H1 (cell line): ENCODE measurements around the gene CDC42BPB. TPM values are rescaled to one million over a fixed set of nuclear protein-coding genes. Genes with fewer than 3 reads are reported as not detected.

Source experiments
- CTCF ChIA-PET: fragments of 300-600 bp; sonication (Branson Sonifier 250); formaldehyde crosslinking; loops from one replicate; lab custom pipeline; 2021; ENCODE audit not compliant: partially characterized antibody; lab: Charles Lee
- POLR2A ChIA-PET: fragments of 300-600 bp; sonication (Branson Sonifier 250); formaldehyde crosslinking; loops from one replicate; lab custom pipeline; 2021; ENCODE audit warnings: inconsistent platforms; ENCODE audit not compliant: partially characterized antibody; lab: Charles Lee
- DNase-seq, 2 experiments: peaks; one replicate each; pipeline versions ENCODE4 v3.0.0 to v3.0.0-alpha.2; 2010 to 2022; ENCODE audit warnings: low spot score in 2 of 2, low read depth in 1 of 2, mixed read lengths in 1 of 2
- FAIRE-seq: peaks from 2 replicates; lab custom pipeline; 2011; peaks lifted over from hg19 to GRCh38; lab: Jason Lieb, UNC
- H2AFZ ChIP-seq: 2 replicates; pipeline ENCODE4 v1.8.1; 2012; ENCODE audit warnings: low read length, inconsistent platforms
- H2AK5ac ChIP-seq: 2 replicates; pipeline ENCODE4 v1.6.1; 2013; ENCODE audit warnings: low read depth, low read length
- H2BK120ac ChIP-seq: replicated peaks from 2 replicates; pipeline ENCODE3; 2013; ENCODE audit warnings: low read depth, low read length, inconsistent platforms
- H2BK12ac ChIP-seq: 2 replicates; pipeline ENCODE4 v1.6.1; 2013; ENCODE audit warnings: low read depth, low read length
- H2BK15ac ChIP-seq: 2 replicates; pipeline ENCODE4 v1.6.1; 2013; ENCODE audit warnings: low read length
- H2BK20ac ChIP-seq: 2 replicates; pipeline ENCODE4 v1.6.1; 2013; ENCODE audit warnings: low read length
- H2BK5ac ChIP-seq: 2 replicates; pipeline ENCODE4 v1.6.1; 2013; ENCODE audit warnings: low read depth, low read length
- H3K14ac ChIP-seq: 2 replicates; pipeline ENCODE4 v1.6.1; 2013; ENCODE audit warnings: inconsistent platforms; ENCODE audit not compliant: insufficient read length
- H3K18ac ChIP-seq: 2 replicates; pipeline ENCODE4 v1.6.1; 2013; ENCODE audit warnings: low read length; ENCODE audit errors: extremely low read depth
- H3K23ac ChIP-seq: 2 replicates; pipeline ENCODE4 v1.6.1; 2013; ENCODE audit warnings: inconsistent platforms; ENCODE audit not compliant: insufficient read length
- H3K23me2 ChIP-seq: 2 replicates; pipeline ENCODE4 v1.6.1; 2013; ENCODE audit warnings: low read depth, low read length
- H3K27ac ChIP-seq: 2 replicates; pipeline ENCODE4 v1.6.1; 2011; ENCODE audit warnings: low read depth, low read length, inconsistent platforms
- H3K27me3 ChIP-seq, 4 experiments: replicated peaks in 1 of 4; 1 replicate in 1 of 4; 2 replicates in 3 of 4; pipeline versions ENCODE4 v1.6.1 to v1.8.1; 2011 to 2013; ENCODE audit warnings: low read length in 3 of 4, mild to moderate bottlenecking in 3 of 4, inconsistent platforms in 2 of 4, mixed read lengths in 2 of 4, moderate library complexity in 1 of 4; ENCODE audit not compliant: control insufficient read depth in 3 of 4, insufficient read depth in 3 of 4; ENCODE audit errors: extremely low read depth in 1 of 4
- H3K36me3 ChIP-seq, 4 experiments: 2 replicates each; pipeline versions ENCODE4 v1.6.1 to v1.8.1; 2011 to 2013; ENCODE audit warnings: mild to moderate bottlenecking in 4 of 4, low read length in 3 of 4, moderate library complexity in 2 of 4, control low read depth in 1 of 4, inconsistent platforms in 1 of 4; ENCODE audit not compliant: insufficient read depth in 4 of 4, control insufficient read depth in 2 of 4
- H3K4ac ChIP-seq: replicated peaks from 2 replicates; pipeline ENCODE3; 2013; ENCODE audit warnings: low read length, low read depth, mixed read lengths, inconsistent platforms; ENCODE audit not compliant: insufficient read length
- H3K4me1 ChIP-seq, 4 experiments: replicated peaks in 1 of 4; 1 replicate in 1 of 4; 2 replicates in 3 of 4; pipeline versions ENCODE4 v1.6.1 to v1.8.1; 2011 to 2013; ENCODE audit warnings: low read length in 3 of 4, inconsistent platforms in 2 of 4, mixed read lengths in 1 of 4; ENCODE audit not compliant: insufficient read depth in 4 of 4, control insufficient read depth in 3 of 4
- H3K4me2 ChIP-seq, 2 experiments: 2 replicates each; pipeline versions ENCODE4 v1.6.1 to v1.8.1; 2011 to 2013; ENCODE audit warnings: low read depth in 2 of 2, low read length in 2 of 2, control low read depth in 1 of 2, inconsistent platforms in 1 of 2, mild to moderate bottlenecking in 1 of 2; ENCODE audit not compliant: insufficient read depth in 1 of 2
- H3K4me3 ChIP-seq, 4 experiments: fragments of 200-600, 300-600 bp in 1 of 4; sonication (generic), shearing (Covaris generic), sonication (Bioruptor Twin) in 1 of 4; 2 replicates each; pipeline versions ENCODE4 v1.5.1 to v1.8.1; 2011 to 2016; ENCODE audit warnings: low read length in 4 of 4, low read depth in 3 of 4, control low read depth in 2 of 4, inconsistent platforms in 2 of 4, mild to moderate bottlenecking in 2 of 4, mixed read lengths in 1 of 4, moderate library complexity in 1 of 4; ENCODE audit not compliant: insufficient read depth in 2 of 4; ENCODE audit errors: extremely low read depth in 1 of 4
- H3K56ac ChIP-seq: replicated peaks from 2 replicates; pipeline ENCODE3; 2013; ENCODE audit warnings: low read depth, mild to moderate bottlenecking, mixed read lengths, low read length, inconsistent platforms; ENCODE audit not compliant: insufficient read length
- H3K79me1 ChIP-seq: 2 replicates; pipeline ENCODE4 v1.6.1; 2013; ENCODE audit warnings: low read depth, low read length, control low read depth
- H3K79me2 ChIP-seq, 2 experiments: 2 replicates each; pipeline versions ENCODE4 v1.6.1 to v1.8.1; 2012 to 2013; ENCODE audit warnings: low read length in 2 of 2, mild to moderate bottlenecking in 2 of 2, inconsistent platforms in 1 of 2; ENCODE audit not compliant: insufficient read depth in 2 of 2, control insufficient read depth in 1 of 2
- H3K9ac ChIP-seq, 4 experiments: replicated peaks in 1 of 4; 1 replicate in 1 of 4; 2 replicates in 3 of 4; pipeline versions ENCODE4 v1.6.1 to v1.8.1; 2011 to 2013; ENCODE audit warnings: low read depth in 3 of 4, low read length in 3 of 4, control low read depth in 2 of 4, mild to moderate bottlenecking in 2 of 4, moderate library complexity in 2 of 4, inconsistent platforms in 1 of 4; ENCODE audit errors: extremely low read depth in 1 of 4
- H3K9me3 ChIP-seq, 2 experiments: 2 replicates each; pipeline versions ENCODE4 v1.6.1 to v1.8.1; 2012 to 2013; ENCODE audit warnings: mild to moderate bottlenecking in 2 of 2, moderate library complexity in 2 of 2, control low read depth in 1 of 2, inconsistent platforms in 1 of 2, low read depth in 1 of 2, low read length in 1 of 2, mixed read lengths in 1 of 2; ENCODE audit not compliant: insufficient read depth in 2 of 2
- H4K20me1 ChIP-seq, 2 experiments: replicated peaks in 1 of 2; 2 replicates each; pipeline versions ENCODE3 to v1.8.1; 2011 to 2013; ENCODE audit warnings: inconsistent platforms in 2 of 2, low read length in 2 of 2, mild to moderate bottlenecking in 1 of 2; ENCODE audit not compliant: insufficient read depth in 2 of 2, control insufficient read depth in 1 of 2
- H4K5ac ChIP-seq: 2 replicates; pipeline ENCODE4 v1.6.1; 2013; ENCODE audit warnings: low read length, low read depth, mixed read lengths, inconsistent platforms; ENCODE audit not compliant: insufficient read length
- H4K8ac ChIP-seq: 2 replicates; pipeline ENCODE4 v1.8.0; 2013; ENCODE audit warnings: mild to moderate bottlenecking, moderate library complexity, low read length, inconsistent platforms; ENCODE audit not compliant: insufficient read depth; ENCODE audit errors: extremely low read depth
- H4K91ac ChIP-seq: replicated peaks from 2 replicates; pipeline ENCODE3; 2013; ENCODE audit warnings: low read length, mixed read lengths, inconsistent platforms; ENCODE audit not compliant: insufficient read length
- CBX5 ChIP-seq: fragments of 300-800, 300-1000 bp; sonication (generic); IDR thresholded peaks from 2 replicates; pipeline ENCODE4 v1.7.1; 2016; ENCODE audit warnings: antibody characterized with exemption, low read length, low read depth
- EZH2 ChIP-seq: fragments of 200-600 bp; sonication (generic); IDR thresholded peaks from 2 replicates; pipeline ENCODE4 v1.7.1; 2012; ENCODE audit warnings: low read depth, mild to moderate bottlenecking, moderate library complexity, low read length, inconsistent platforms; ENCODE audit not compliant: severe bottlenecking
- HDAC6 ChIP-seq: IDR thresholded peaks from one replicate; pipeline ENCODE4 v1.7.1; 2012; ENCODE audit warnings: low read depth, mild to moderate bottlenecking, inconsistent platforms, low read length, moderate library complexity
- JUND ChIP-seq: IDR thresholded peaks from 2 replicates; pipeline ENCODE4 v1.6.1; 2011; ENCODE audit warnings: mild to moderate bottlenecking, improper control_type of control experiment, low read length
- MAFK ChIP-seq: IDR thresholded peaks from 2 replicates; pipeline ENCODE4 v1.6.1; 2012; ENCODE audit warnings: low read depth, mild to moderate bottlenecking, improper control_type of control experiment, low read length
- POLR2A ChIP-seq, 2 experiments: IDR thresholded peaks; 1 replicate in 1 of 2; 2 replicates in 1 of 2; pipeline ENCODE4 v1.6.1; 2011; ENCODE audit warnings: low read depth in 2 of 2, low read length in 2 of 2, mild to moderate bottlenecking in 2 of 2; ENCODE audit errors: control extremely low read depth in 1 of 2
- RFX5 ChIP-seq: IDR thresholded peaks from 2 replicates; pipeline ENCODE4 v1.6.1; 2011; ENCODE audit warnings: low read depth, low read length, improper control_type of control experiment, borderline replicate concordance
- SIN3A ChIP-seq, 2 experiments: IDR thresholded peaks in 1 of 2; conservative IDR thresholded peaks in 1 of 2; 2 replicates each; pipeline ENCODE4 v1.6.1; 2011 to 2012; ENCODE audit warnings: low read length in 2 of 2, improper control_type of control experiment in 1 of 2, low read depth in 1 of 2, mild to moderate bottlenecking in 1 of 2
- WGBS, 2 experiments: shearing (Covaris generic) in 1 of 2; methylation state at CpG; one replicate each; pipeline versions ENCODE4 v1.1.6 to v1.1.7; 2013 to 2015; ENCODE audit warnings: low lambda C conversion rate in 2 of 2, mixed read lengths in 2 of 2, inconsistent platforms in 1 of 2, low coverage in 1 of 2, missing lambda C conversion rate in 1 of 2; ENCODE audit not compliant: insufficient replicate concordance in 2 of 2, insufficient coverage in 1 of 2, insufficient read length in 1 of 2; ENCODE audit errors: extremely low coverage in 1 of 2, missing lambda C conversion rate in 1 of 2; 5-methylcytosine and 5-hydroxymethylcytosine counted together
- polyA plus RNA-seq, 7 experiments: library from polyadenylated mRNA; depleted of rRNA in 3 of 7; stranded (reverse) in 5 of 7; unstranded in 2 of 7; fragments of >200 nt in 5 of 7; fragments of 200-250 nt in 2 of 7; gene quantifications; 1 replicate in 5 of 7; 2 replicates in 1 of 7; 4 replicates in 1 of 7; pipeline versions ENCODE4 v1.2.1 to v1.2.3, GENCODE V29; 2011 to 2013; ENCODE audit warnings: missing spikeins in 2 of 7, mixed read lengths in 2 of 7
- total RNA-seq: library from RNA; stranded (reverse); fragmentation: NEBNext Ultra II Directional; extraction: Animal tissue kit (Norgen Biotek cat#: 25700); gene quantifications from 2 replicates; pipeline ENCODE4 v1.2.1, GENCODE V29; 2021

The CDC42BPB gene
- total and polyA plus RNA-seq, 2 of the 8 experiments (the other 6 are each of a cell fraction or from before 2014, with no cell fraction given) = 51.2 to 88.2 TPM

DNA sequence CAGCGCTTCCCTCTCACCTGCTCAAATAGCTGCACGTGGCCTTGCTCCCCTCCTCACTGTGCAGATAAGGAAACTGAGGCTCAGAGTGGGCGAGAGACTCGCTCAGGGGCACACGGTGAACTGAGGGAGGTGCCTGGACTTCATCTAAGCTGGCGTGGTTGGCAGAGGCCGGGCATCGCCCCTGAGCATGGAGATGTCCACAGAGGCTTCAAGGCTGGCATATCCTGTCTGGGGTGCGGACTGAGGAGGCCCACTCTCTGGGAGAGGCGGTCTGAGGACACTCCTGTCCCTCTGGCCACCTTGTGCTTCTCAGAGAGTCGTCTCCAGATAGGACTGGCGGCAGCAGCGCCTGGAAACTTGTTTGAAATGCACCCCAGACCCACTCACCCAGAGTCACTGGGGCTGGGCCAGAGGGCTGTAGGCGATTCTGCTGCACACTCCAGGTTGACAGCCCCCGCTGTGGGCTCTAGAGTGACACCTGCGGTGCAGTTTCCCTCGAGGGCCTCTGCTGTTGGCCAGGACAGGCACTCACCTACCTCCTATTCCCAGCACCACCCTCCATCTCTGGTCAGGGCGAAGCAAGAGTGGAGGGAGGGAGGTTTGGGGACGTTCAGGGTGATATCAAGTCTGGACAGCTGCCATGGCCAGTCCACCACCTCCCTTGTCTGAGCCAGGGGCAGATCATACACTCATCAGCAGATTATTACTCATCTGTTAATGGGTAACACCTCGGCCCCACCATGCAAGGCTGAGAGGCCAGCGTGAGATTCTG is 15.4 kb upstream of the CDC42BPB start:
- Histone ChIP-seq H3K23ac (no peak overlapping the region), H3K9me3 (no peaks in the 10 kb centered on the region), H3K56ac (no peak overlapping the region), H3K4me1 (peaks cover 0 to 6% (median 0%) of the 10 kb centered on the region in 4 experiments; a peak in 2 of 7 replicates), H2AFZ (no peak overlapping the region), H3K4ac (no peak overlapping the region), H4K20me1 (no peaks in the 10 kb centered on the region), H3K36me3 (no peaks in the 10 kb centered on the region), H2BK120ac (no peak overlapping the region), H3K79me2 (no peaks in the 10 kb centered on the region), H3K23me2 (peaks cover 6% of the 10 kb centered on the region; the same call in 1 of the 2 replicates), H4K91ac (no peak overlapping the region), H3K9ac (no peak overlapping the region), H3K27me3 (peaks cover 0 to 9% (median 2%) of the 10 kb centered on the region in 4 experiments; a peak in 1 of 7 replicates), H3K14ac (no peak overlapping the region), H2BK5ac (no peak overlapping the region), H2BK12ac (no peak overlapping the region), H3K18ac (no peak overlapping the region), H3K4me3 (no peak overlapping the region), H2AK5ac (no peak overlapping the region), H3K4me2 (no peak overlapping the region), H4K8ac (peak overlapping the region; percentile 85), H2BK15ac (0 out of 2 replicates have a peak overlapping the region, but pooled peaks have one; percentile 31), H3K79me1 (no peaks in the 10 kb centered on the region), H2BK20ac (no peak overlapping the region), H4K5ac (no peak overlapping the region), H3K27ac (no peak overlapping the region)
- FAIRE-seq = no peak
- POLR2A ChIA-PET = no interaction called here
- TF ChIP-seq JUND (no peak), HDAC6 (no peak), RFX5 (no peak), CBX5 (no peak), POLR2A (IDR thresholded peaks at IDR 0.05; ENCODE audit: control extremely low read depth in 1 of 2, low read depth in 2 of 2, low read length in 2 of 2) (no peak), MAFK (no peak), SIN3A (conservative IDR thresholded peaks at IDR 0.05 in 1 of 2, IDR thresholded peaks at IDR 0.05 in 1 of 2; ENCODE audit: low read depth in 1 of 2, low read length in 2 of 2) (no peak), EZH2 (no peak)
- no peak for DNase-seq
- 77% methylated on average over 20 of the region's 21 CpGs; no CpG with 5 or more reads in 1 of the 2 experiments for WGBS, 2 experiments
- CTCF ChIA-PET = interaction anchor here (1.1 to 3.5 kb wide), 5 partner anchors 13 to 101 kb away, joined by 3 to 17 read pairs (median 4); no protein-coding TSS in a partner anchor
